SK-N-MC (cell line): ENCODE results near the gene RAP1GAP.

Source experiments
- EZH2 ChIP-seq: fragments of 200-600 bp; sonication (generic); IDR thresholded peaks from one replicate; pipeline ENCODE4 v1.6.1; 2017; ENCODE audit warnings: antibody characterized with exemption
- FOXP2 ChIP-seq: optimal IDR thresholded peaks from 2 replicates; pipeline ENCODE3; 2011; ENCODE audit warnings: mild to moderate bottlenecking, moderate library complexity; ENCODE audit not compliant: insufficient read depth; ENCODE audit errors: extremely low read length, control extremely low read depth
- POLR2AphosphoS5 ChIP-seq: IDR thresholded peaks from 2 replicates; pipeline ENCODE4 v1.6.1; 2012; ENCODE audit warnings: mild to moderate bottlenecking, low read depth, low read length, borderline replicate concordance

GRCh38 chr1:21585037-21585436 lies 84.1 kb downstream of the RAP1GAP start:
- TF ChIP-seq EZH2 (no peak), POLR2AphosphoS5 (no peak), FOXP2 (no peak)
